NCI-H2196 treated with DMSO at 0.1 percent for 48 hours (cell line): ENCODE results near the gene RMI2.

Experiments
- DNase-seq: peaks from one replicate; lab custom pipeline; 2025; ENCODE audit not compliant: unreplicated experiment; lab: John Stamatoyannopoulos, UW

RMI2 gene

GRCh38 chr16:11396241-11397048, 51.2 kb downstream of the RMI2 start:
- peak; percentile 40 for DNase-seq

GRCh38 chr16:11398136-11398535, 52.9 kb downstream of the RMI2 start:
- DNase-seq = no peak

DNA sequence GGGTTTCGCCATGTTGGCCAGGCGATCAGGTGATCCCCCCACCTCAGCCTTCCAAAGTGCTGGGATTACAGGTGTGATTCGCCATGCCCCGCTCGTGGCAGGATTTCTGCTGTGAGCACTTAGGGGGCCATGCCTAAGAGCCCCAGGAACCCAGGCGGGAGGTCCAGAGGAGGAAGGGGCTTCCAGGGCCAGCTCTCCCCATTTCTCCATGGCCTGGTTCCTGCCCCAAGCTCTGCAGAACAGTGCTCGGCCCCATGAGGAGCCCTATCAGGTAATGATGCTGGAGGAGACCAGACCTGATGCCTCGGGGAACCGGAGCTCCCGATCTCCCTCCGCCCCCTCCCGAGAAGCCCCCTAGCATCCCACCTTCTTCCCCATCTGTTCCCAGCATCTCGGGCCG, 53.6 kb downstream of the RMI2 start:
- DNase-seq = no peak

DNA sequence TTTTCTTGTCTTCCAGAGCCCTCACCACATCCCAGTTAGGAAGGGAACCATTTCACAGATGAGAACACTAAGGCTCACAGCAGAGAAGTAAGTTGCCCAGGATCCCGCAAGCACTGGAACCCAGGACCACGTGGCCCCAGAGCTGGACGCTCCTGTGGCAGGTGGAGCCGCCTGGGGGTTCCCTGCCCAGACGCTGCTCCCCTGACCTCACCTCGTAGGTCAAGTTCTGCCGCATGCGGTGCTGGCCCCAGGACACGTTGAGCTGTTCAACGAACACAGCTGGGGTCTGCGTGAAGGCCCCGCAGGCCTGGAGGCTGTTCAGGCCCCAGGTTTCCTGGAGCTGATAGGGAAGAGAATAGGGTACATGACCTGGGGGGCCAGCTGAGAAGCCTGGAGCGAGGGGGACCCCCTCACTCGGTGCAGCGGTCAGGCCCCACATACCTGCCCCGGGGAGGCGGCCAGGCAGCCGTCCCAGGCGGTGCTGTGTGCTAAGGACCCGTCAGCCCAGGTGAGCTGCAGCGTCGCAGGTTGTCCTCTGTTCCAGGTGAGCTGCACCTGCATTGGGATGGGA, 54.1 kb downstream of the RMI2 start:
- no peak for DNase-seq

- DNase-seq = no peak
Observed at GRCh38 chr16:11400076-11400475, 54.8 kb downstream of the RMI2 start.
